AG10803 (cell line): Measurements from ENCODE around the gene EXTL2.

Source experiments
- DNase-seq: peaks from one replicate; pipeline ENCODE4 v3.0.0; 2010; ENCODE audit warnings: low read depth
- H3K4me3 ChIP-seq: 2 replicates; pipeline ENCODE4 v1.5.1; 2011; ENCODE audit warnings: mild to moderate bottlenecking, low read length, control low read depth
- TF ChIP-seq, protein P1 (sequence below): conservative IDR thresholded peaks from 2 replicates; pipeline ENCODE4 v1.5.1; 2011; ENCODE audit warnings: mild to moderate bottlenecking, low read length, control low read depth, inconsistent platforms

EXTL2 gene

GRCh38 chr1:100921110-100921706 is 26.6 kb upstream of the EXTL2 start:
- TF ChIP-seq, protein P1, sequence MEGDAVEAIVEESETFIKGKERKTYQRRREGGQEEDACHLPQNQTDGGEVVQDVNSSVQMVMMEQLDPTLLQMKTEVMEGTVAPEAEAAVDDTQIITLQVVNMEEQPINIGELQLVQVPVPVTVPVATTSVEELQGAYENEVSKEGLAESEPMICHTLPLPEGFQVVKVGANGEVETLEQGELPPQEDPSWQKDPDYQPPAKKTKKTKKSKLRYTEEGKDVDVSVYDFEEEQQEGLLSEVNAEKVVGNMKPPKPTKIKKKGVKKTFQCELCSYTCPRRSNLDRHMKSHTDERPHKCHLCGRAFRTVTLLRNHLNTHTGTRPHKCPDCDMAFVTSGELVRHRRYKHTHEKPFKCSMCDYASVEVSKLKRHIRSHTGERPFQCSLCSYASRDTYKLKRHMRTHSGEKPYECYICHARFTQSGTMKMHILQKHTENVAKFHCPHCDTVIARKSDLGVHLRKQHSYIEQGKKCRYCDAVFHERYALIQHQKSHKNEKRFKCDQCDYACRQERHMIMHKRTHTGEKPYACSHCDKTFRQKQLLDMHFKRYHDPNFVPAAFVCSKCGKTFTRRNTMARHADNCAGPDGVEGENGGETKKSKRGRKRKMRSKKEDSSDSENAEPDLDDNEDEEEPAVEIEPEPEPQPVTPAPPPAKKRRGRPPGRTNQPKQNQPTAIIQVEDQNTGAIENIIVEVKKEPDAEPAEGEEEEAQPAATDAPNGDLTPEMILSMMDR, result peak; percentile 68
- peak; percentile 57 for DNase-seq
- no peak overlapping the region for H3K4me3 ChIP-seq

GRCh38 chr1:100912019-100912418 is 17.4 kb upstream of the EXTL2 start:
- TF ChIP-seq, protein P1, result no peak
- peak; percentile 3 for DNase-seq
- no peak overlapping the region for H3K4me3 ChIP-seq

- H3K4me3 ChIP-seq, result no peak overlapping the region
- DNase-seq, result no peak
- TF ChIP-seq, protein P1, result no peak
Measured at GRCh38 chr1:100909018-100909417, 14.4 kb upstream of the EXTL2 start.

GRCh38 chr1:100907887-100908286 is 13.2 kb upstream of the EXTL2 start:
- no peak overlapping the region for H3K4me3 ChIP-seq
- DNase-seq, result no peak
- TF ChIP-seq, protein P1, result no peak

DNA sequence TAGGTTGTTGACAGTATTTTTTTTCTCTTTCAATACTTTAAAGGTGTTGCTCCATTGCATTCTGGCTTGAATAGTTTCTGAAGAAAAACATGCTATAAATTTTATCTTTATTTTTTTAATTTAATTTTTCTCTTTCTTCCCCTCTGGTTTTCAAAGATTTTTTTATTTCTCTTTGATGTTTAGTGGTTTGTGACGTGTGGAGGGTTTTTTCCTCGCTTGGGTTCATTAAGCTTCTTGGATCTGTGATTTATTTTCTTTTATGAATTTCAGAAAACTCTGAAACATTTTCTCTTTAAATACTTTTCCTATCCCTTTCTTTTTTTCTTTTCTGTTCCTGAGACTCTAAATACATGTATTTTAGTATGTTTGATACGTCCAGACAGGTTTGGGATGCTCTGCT is 10.5 kb upstream of the EXTL2 start:
- DNase-seq, result no peak
- TF ChIP-seq, protein P1, result no peak

DNA sequence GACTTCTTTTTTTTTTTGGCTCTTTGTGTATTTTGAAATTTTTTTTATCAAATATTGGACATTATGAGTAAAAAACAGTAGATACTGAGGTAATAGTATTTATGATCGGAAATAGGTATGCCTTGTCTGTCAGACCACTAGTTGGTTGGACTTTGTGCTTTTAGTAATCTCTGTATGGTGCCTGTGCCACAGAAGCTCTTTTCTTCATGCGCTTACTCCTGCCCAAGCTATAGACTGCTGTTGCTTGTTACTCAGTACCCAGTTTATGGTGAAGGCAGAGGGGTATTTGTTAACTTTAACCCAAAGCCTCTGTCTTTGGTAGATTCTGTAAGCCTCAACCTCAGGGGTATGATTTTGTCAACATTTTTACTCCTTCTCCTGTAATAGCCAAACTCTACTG is 9.9 kb upstream of the EXTL2 start:
- DNase-seq, result no peak
- TF ChIP-seq, protein P1, result no peak
- no peak overlapping the region for H3K4me3 ChIP-seq

More for the DNA sequence above, 10.5 kb upstream of the EXTL2 start:
- H3K4me3 ChIP-seq, result no peak overlapping the region

- no peak overlapping the region for H3K4me3 ChIP-seq
- TF ChIP-seq, protein P1, result no peak
- no peak for DNase-seq
Measured at GRCh38 chr1:100903777-100904176, 9.1 kb upstream of the EXTL2 start.
